Endometrium (tissue), 2 donors: Measurements from ENCODE around the gene KMT2C.
"Not testable (repeated sequence)": the region's sequence is repeated elsewhere in the genome, so short reads cannot be mapped to it uniquely, and the experiment has no call there.

Experiments
- FAIRE-seq: peaks from 2 replicates; lab custom pipeline; 2012; peaks lifted over from hg19 to GRCh38; lab: Jason Lieb, UNC
- donor health status: control.
- donor health status: control.

KMT2C gene

DNA sequence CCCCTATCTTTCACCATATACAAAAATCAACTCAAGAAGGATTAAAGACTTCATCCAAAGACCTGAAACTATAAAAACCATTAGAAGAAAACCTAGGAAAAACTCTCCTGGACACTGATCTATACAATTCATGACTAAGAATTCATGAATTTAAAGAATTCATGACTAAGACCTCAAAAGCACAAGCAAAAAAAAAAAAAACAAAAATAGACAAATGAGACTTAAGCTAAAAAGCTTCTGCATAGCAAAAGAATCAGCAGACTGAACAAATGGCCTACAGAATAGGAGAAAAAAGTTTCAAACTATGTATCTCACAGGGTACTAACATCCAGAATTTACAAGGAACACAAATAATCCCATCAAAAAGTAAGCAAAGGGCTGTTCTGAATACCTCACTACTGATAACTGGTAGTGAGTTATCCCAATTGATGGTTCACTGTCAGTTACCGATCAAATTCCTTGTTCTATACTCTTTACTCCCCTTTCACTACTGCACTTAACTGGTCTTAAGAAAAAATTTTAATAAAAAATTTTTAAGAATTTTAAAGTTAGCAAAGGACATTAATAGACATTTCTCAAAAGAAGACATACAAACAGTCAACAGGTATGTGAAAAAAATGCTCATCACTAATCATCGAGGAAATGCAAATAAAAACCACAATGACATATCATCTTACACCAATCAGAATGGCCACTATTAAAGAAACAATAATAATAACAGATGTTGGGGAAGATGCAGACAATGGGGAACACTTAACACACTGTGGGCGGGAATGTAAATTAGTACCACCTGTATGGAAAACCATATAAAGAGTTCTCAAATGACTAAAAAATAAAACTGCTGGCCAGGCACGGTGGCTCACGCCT lies 33.2 kb downstream of the KMT2C start:
- peak; percentile 45 for FAIRE-seq

DNA sequence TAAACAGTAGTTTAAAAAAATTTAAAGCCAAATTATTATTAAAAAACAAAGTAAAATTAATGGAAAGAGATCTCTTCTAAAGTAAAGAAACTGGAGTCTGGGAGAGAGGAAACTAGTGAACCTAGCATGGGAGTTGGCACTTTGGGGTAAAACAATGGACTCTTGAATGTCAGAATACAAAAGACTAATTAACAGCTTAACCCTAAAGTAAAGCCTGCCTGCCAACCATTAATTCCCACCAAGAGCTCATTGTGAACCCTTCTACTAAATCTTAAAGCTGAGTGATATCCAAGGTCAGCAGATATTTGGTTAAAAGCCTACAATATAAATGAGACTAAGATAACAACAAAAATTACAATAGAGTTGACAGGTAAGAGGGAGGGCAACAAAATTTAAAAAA lies 36.5 kb downstream of the KMT2C start:
- FAIRE-seq = no peak

DNA sequence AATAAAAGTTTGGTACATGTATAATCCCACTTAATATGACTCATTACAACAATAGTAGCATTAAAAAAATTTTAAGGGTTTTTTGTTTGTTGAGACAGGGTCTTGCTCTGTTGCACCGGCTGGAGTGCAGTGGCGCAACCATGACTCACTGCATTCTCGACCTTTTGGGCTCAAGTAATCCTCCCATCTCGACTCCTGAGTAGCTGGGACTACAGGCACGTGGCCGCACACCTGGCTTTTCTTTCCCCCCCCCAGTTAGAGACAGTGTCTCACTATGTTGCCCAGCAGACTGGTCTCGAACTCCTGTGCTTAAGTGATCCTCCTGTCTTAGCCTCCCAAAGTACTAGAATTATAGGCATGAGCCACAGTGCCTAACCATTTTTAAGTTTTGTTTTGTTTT lies 40.7 kb downstream of the KMT2C start:
- no peak for FAIRE-seq

DNA sequence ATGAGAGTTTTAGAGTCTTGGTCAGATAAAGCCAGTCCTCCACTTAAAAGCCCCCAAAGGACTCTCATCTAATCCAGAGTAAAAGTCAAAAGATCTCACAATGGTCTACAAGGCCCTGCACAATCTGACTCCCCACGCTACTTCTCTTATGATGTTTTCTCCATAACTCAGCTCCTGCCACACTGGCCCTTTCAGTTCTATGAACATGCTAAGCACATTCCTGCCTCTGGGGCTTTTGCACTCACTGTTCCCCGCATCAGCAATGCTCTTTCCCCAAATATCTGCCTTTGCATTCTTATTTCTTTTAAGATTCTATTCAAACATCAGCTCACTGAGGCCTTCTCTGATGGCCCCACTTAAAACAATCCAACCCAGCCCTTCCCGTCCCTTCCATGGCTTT lies 41.6 kb downstream of the KMT2C start:
- not testable (repeated sequence) for FAIRE-seq

DNA sequence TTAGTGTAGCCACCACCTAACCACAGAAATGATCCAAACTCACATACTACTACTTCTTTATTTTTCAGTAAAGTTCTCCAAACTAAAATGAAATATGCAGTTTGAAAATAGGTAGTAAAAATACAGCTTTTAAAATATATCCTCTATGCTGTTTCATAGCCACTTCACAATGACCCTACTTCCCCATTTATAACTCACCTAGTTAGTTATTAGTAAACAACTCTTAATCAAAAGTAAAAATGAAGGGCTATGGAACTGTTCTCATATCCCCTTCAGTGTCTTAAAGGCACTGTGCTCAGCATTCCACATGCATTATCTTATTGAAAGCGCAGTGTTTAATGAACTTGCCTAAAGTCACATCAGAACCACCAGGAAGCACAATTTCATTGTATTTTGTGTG lies 43.5 kb downstream of the KMT2C start:
- FAIRE-seq = no peak

DNA sequence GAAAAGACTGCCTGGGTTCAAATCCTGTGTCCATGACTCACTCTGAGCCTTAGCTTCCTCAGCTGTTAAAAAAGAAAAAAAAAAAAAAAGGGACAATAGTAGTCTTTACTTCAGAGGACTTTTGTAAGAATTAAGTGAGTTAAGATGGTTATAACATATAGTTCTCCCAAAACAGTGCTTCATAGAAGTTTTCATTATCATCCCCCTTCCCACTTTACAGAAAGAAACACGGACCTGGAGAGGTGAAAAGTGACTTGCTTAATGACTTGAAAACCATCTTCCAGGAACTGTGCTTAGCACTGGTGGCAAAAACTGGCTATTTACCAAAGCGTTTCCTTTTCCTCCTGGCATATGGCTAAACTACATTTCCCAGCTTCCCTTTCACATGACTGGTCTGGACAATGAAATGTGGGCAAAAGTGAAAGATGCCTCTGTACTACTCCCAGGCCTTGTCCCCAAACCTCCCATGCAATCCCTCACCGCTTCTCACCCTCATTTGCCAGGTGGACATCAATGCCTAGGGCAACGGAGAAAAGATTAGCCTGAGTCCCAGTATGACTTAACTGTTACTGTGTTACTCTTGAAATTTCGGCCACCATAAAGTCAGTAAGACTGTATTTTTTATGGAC lies 49.6 kb downstream of the KMT2C start:
- FAIRE-seq = not testable (repeated sequence)

DNA sequence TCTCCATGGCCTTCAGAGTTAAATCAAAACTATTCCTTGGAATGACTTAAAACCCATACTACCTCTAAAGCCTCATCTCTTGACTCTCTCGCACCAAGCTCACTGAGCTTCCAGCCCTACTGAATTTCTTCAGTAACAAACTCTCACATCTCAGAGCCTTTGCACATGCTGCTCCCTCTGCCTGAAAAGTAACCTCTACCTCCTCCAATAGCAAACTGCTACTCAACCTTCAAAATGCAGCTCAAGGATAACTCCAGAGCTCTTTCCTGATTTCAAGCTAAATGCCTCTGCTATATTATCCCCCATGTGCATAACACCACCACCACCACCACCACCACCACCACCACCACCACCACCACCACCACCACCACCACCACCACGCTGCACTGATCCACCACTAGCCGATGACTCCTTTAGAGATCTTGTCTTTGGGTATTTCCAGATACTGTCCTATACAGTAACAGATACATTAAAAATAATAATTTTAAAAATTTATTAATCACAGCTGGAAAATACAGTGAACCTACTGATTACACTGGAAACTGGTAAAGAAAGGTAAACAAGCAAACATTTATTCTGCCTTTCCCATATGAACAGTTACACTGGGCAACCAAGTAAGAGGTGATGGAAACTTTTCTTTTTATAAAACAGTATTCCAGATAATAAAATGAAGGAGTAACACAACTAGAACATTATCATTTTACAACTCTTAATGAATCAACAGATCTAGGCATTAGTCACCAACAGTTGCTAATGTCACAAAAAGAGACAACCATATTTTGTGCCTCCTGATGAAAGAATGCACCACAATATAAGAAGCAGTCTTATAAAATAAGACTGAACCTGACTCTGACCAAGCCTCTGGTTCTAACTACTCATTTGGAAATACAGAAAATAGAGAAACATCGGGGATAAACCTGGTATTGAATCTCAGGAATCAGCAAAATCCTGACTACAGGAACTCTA lies 51.3 kb downstream of the KMT2C start:
- FAIRE-seq = not testable (repeated sequence)

DNA sequence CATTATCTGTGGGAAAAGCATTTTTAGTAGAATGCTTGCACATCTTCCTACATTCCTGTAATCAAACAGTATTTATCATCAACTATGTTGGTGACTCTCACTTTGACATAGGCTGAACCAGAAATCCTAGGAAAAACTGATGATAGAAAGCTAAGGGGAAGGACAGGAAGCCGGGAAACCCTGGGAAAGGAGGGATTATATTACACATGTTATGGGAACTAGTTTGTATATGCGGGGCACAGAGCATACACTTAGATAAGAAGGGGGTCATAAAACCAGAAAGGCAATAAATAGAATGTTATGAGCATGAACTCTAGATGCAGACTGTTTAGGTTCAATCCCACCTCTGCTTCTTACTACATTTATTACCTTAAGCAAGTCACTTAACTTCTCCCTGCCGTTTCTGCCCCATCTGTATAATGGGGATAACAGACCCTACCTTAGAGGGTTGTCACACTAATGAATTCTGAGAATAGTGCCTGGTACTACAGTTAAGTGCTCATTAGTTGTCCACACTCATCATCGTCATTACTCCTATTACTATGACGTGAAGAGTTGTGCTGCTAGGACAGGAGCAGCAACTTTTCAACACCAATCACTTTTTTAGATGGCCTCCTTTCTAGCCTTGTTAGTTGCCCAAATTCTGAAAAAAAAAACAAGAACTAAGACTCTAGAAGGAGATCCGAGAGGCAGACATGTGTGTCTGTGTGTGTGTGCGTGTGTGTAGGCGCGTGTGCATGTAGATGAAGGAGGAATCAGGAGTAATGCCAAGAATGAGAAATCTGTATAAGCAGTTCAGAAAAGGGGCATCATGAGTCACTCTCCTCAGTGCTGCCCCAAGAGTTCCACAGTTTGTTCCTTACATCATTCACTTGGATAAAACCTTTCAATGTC lies 52.2 kb downstream of the KMT2C start:
- FAIRE-seq = no peak

DNA sequence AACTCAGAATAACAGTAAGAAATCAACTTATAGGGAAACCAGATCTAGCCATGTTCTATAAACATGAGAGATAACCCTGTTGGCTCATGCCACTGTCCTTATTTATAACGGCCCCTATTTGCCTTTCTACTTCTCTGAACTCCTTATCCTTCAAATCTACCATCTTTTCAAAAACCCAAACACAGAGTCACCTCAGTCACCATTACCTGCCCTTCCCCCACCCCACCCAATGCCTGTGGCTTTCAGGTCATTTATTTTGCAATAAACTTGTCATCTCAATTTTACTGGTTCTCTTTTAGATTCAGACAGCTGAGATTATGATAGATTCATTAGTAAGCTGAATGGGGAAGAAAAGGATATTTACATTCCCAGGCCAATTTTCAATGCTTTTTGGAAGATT lies 53.6 kb downstream of the KMT2C start:
- FAIRE-seq = no peak

DNA sequence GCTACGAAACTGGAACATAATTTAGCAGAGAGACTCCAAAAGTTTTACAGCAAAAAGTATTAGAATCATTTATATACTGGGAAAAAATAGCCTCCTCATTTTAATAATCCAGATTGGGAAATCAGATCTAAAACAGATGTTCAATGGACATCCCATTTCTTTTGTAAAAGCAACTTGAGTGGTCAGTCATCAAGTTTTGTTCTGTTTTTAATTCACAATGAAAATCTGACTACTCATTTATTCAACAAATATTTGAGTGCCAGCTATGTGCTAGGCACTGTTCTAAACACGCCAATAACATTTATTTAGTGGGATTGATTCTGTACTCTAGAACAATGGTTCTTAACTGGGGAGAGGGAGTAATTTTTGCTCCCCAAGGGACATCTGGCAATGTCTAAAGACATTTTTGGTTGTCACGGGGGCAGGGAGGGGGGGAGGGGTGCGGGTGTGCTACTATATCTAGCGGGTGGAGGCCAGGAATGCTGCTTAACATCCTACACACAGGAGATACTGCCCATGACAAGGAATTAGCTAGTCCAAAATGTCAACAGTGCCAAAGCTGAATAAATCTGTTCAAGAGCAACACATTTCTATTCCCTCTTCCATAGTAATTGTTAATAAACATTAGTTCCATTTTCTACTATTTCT lies 54.7 kb downstream of the KMT2C start:
- FAIRE-seq = not testable (repeated sequence)

DNA sequence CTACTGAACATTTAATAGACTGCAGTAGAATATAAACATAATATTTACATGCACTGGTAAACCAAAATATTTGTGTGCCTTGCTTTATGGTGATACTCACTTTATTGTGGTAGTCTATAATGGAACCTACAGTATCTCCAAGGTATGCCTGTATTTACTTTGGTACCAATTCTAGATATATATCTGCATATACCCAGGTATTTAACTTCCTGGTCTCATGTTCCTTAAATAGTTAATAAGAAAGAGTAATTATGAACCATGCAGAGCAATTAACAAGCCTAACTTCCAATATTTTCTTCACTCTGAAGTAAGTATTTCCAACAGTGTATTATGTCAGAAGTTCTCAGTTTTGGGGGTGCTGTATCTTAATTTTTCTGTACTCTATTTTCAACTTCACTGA lies 57.3 kb downstream of the KMT2C start:
- FAIRE-seq = not testable (repeated sequence)

DNA sequence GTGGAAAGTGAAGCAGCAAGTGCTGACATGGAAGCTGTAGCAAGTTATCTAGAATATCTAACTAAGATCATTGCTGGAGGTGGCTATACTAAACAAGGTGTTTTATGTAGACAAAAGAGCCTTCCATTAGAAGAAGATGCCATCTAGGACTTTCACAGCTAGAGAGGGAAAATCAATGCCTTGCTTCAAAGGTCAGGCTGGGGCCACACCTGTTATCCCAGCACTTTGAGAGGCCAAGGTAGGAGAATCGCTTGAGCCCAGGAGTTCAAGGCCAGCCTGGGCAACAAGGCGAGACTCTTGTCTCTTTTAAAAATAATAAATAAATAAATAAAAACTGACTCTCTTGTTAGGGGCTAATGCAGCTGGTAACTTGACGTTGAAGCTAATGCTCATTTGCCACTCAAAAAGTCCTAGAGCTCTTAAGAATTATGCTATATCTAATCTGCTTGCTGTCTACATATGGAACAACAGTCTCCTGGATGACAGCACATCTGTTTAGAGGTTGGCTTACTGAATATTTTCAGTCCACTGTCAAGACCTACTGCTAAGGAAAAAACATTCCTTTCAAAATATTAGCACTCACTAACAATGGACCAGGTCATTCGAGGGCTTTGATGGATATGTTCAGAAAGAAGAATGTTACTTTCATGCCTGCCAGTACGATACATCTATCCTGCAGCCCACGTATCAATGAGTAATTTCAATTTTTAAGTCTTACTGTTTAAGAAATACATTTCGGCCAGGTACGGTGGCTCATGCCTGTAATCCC lies 58.9 kb downstream of the KMT2C start:
- not testable (repeated sequence) for FAIRE-seq

DNA sequence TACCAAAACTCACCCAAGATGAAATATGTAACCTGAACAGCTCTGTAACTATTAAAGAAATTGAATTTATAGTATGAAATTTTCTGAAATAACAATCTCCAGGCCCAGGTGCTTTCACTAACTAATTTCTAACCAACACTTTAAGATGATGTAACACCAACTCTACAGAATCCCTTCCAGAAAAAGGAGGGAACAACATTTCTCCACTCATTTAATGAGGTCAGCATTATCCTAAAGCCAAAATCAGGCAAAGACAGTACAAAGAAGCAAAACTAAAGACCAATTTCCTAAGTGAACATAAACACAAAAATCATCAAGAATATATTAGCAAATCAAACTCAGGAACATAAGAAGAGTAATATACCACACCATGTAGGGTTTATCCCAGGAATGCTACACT lies 65.5 kb downstream of the KMT2C start:
- no peak for FAIRE-seq

DNA sequence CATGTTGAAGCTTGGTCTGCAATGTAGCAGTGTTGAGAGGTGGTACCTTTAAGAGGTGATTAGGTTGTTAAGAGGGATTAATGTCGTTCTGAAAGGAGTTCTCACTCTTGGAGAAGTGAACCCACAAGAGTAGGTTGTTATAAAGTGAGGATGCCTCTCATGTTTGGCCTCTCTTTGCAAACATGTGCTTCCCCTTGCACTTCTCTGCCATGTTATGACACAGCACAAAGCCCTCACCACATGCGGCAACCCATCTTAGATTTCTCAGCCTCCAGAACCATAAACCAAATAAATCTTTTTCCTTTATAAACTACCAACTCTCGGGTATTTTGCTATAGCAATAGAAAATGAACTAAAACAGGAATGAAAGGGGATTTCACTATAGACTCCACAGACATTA lies 66.3 kb downstream of the KMT2C start:
- FAIRE-seq = no peak

DNA sequence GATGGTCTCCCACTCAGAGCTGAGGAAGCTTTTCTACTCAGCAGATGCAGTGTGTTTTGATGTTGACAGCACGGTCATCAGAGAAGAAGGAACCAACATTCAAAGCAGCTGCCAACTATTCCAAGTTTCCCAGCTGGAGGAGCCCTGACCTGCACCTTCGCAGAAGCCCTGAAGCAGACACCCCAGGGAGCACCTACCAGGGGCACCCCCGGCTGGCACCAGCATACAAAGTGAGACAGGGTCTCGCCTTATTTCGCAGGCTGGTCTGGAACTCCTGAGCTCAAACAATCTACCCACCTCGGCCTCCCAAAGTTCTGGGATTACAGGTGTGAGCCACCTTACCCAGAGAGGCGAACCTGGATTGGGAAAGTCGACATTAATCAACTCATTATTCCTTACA lies 68.6 kb downstream of the KMT2C start:
- FAIRE-seq = no peak

DNA sequence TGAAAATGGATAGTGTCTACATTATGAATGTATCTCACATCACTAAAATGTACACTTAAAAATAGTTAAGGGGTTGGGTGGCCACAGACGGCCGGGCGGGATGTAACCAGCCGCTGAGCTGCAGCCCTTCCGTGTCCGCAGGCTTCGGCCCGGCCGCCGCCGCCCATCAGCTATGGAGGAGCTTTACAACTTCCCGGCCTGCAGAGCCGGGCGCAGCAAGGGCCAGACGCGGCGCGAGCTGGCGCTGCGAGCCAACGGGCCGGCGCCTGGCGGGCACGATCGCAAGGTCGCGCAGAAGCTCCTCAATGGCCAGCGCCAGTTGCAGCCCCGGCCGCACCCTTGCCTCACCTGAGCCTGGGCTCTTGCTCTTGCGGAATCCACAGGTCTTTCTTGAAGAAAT lies 69.1 kb downstream of the KMT2C start:
- FAIRE-seq = no peak

DNA sequence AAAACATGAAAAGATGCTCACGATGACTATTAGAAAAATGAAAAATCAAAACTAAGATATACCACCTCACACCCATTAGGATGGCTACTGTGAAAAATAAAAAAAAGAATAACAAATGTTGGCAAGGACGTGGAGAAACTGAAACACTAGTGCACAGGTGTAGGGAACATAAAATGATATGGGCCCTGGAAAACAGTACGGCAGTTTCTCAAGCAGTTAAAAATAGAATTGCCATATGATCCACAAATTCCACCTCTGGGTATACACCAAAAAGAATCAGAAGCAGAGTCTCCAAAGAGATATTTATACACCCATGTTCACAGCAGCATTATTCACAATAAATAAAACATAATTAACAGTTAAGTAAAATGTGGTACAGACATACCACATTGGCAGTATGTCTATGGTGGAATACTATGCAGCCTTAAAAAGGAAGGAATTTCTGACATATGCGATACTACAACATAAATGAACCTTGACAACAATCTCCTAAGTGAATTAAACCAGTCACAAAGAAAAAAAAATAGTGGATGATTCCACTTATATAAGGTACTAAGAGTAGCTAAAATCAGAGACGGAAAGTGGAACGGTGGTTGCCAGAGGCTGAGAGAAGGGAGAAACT lies 69.7 kb downstream of the KMT2C start:
- no peak for FAIRE-seq

DNA sequence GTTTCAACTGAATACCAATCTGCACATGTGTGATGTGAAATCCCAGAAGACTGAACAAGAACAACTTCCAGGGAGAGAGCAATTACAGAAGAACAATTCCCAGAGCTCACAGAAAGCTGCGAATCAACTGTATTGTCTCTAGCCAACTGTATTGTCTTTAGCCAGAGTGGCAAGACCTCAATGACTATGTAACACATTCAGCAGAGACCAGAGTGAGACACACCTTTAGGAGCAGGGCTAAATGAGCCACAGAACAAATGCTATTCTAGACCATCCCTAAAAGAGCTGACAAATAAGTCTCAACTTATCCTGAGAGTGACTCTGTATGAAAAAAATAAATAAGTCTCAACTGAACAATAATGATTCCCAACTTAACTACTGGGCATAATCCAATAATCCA lies 72.0 kb downstream of the KMT2C start:
- no peak for FAIRE-seq

DNA sequence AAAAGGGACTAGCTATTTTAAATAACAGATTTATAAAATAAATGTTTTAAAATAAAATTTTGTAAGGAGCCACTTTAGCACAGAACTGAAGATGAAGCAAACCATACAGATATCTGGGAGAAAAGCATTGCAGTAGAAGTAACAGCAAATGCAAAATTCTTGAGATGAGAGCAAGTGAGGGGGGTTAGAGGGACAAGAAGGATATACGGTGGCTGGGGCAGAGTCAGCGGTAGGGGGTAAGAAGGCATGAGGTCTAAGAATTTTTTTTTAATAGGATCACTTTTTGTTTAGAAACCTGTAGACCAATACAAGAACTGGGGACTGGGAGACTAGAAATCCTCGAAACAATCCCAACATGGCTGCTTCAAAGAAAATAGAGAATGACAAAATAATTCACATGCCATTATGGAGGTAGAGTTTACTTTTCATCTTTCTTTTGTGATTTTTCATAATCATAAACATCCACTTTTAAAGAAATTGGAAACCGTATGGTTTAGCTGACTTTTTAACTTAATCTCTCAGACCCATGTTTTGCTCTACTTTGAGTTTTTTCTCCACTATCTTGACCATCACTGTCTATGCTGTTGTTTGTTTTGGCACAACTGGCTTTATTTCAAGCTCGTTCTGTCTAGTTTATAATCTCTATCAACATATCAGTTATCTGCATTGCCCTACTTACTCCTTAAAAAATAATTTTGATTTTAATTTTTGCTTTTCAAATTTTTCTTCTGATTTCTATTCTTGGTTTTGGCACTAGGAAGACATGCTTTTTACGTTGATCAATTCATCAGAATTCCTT lies 73.5 kb downstream of the KMT2C start:
- FAIRE-seq = no peak
